Renal pelvis (tissue), 12 donors: ENCODE measurements around the gene AKAP6. TPM values are rescaled to one million over a fixed set of nuclear protein-coding genes. Genes with fewer than 3 reads are reported as not detected.

Experiments used
- DNase-seq: peaks from one replicate; pipeline ENCODE4 v3.0.0-alpha.2; 2013
- long read RNA-seq, 16 experiments: transcript quantifications; one replicate each; lab custom pipeline, GENCODE V29; 2026
- polyA plus RNA-seq, 3 donors: library from polyadenylated mRNA; unstranded; fragments of 120-200 nt; gene quantifications; one replicate each; pipeline ENCODE4 v1.2.1, GENCODE V29; 2013; ENCODE audit not compliant: insufficient read length in 3 of 3

The AKAP6 gene
- 1 to 10 TPM; 2.2 to 4.6 (median 2.5) TPM for polyA plus RNA-seq
- long read RNA-seq, donor 1: 0 reads
- long read RNA-seq, donor 2: 0 reads
- long read RNA-seq, donor 3: 0 reads
- long read RNA-seq, donor 4: 0 reads
- long read RNA-seq, donor 5: 0 reads
- long read RNA-seq, donor 6: 0 reads
- long read RNA-seq, donor 7: 0 reads
- long read RNA-seq, donor 8: 0 reads
- long read RNA-seq, donor 9: 0 reads
- long read RNA-seq, donor 10: 0 reads
- long read RNA-seq, donor 11: 0 reads
- long read RNA-seq, donor 12: 0 reads
- long read RNA-seq, donor 13: 0 reads
- long read RNA-seq, donor 14: 0 reads
- long read RNA-seq, donor 15: 0 reads
- long read RNA-seq, donor 16: 0 reads

- DNase-seq: no peak
These were observed at the start of gene AKAP6 for GRCh38 chr14:32329146-32329545. AKAP6 (plus strand) TSS chr14:32329298; CDS start chr14:32433494, 104,196 bp downstream.

GRCh38 chr14:32286602-32287001 is 42.5 kb upstream of the AKAP6 start:
- no peak for DNase-seq

DNA sequence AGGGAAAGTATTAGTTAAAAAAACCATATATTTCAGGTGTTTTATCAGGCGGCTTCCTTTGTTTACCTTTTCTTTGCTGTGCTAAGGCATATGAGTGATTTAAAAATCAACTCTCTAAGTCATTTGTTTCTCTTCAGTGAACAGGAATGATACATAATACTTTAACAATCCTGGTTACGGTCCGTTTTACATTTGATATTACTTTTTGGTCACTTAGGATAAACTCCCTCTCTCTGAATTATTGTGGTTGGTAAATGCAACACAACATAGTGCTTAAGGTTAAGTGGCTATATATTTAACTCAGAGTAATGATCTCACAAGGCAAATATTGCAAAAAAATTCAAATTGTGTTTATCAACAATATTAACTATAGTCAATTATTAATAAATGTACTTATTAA is 32.7 kb upstream of the AKAP6 start:
- no peak for DNase-seq

- DNase-seq: no peak
These were observed 30.8 kb upstream of the AKAP6 start for GRCh38 chr14:32298346-32298745.

DNA sequence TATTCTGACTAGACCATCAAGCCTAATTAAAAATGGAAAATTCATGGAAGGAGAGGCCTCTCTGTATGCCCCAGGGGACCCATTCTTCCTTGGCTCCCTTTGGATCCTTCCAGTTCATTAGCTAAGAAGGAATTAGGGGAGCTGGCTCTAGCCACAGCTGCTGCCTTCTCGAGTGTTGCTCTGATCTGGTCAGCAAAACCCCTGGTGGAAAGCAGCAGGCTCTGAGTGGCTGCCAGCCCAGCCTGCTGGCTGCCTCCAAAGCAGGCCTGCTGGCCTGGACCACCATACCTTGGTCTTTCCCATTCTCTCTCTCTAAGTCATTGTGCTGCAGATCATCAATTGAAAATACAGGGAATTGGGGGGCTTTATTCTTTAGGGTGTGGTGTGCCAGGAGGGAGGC is 29.0 kb upstream of the AKAP6 start:
- no peak for DNase-seq

- no peak for DNase-seq
These were observed 25.2 kb upstream of the AKAP6 start for GRCh38 chr14:32303865-32304264.

DNA sequence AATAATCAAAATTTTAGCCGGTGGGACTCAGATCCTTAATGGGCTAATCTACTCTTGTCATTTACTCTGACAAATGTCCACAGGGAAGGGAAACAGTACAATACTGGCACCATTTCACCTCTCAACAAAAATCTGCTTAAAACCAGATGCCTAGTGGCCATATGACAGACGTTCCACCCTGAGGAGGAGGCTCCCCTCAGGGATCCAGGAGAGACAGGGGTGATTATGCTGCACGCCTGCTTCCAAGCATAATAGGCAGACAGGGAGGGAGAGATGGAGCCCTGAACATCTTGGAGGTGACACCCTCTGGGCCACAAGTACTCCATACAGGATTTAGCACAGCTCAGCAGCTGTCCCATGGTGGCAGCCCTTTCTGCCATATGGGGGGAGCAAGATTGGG is 24.8 kb upstream of the AKAP6 start:
- no peak for DNase-seq

- DNase-seq: no peak
These were observed 22.5 kb upstream of the AKAP6 start for GRCh38 chr14:32306549-32306948.

DNA sequence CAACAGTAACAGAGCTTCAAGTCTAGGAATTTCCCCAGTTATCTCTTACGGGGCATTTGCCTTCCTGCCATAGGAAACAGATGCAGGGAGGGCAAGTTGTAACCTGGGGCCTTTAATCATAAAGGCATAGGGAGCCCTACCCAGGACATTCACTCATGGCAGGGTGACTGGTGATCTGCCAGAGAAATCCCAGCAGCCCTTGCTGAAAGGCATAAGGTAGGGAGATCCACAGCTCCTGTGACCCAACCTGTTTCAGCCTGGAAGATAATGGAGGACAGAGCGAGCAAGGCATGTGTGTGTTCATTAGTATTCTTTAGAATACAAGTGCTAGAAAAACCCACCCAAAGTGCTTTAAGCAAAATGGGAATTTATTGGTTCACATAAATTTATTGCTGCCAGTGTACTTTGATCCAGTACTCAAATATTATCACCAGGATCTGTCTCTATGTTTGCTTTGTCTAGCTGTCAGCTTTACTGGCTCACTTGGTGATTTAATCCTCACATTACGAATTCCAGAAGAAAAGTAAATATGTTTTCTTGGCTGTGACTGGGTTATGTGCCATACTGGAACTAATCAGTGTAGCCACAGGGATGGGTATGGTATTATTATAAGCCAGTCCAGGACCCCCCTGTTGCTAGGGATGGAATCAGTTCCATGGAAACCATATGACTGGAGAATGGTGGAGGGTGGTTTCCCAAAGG is 21.1 kb upstream of the AKAP6 start:
- no peak for DNase-seq

DNA sequence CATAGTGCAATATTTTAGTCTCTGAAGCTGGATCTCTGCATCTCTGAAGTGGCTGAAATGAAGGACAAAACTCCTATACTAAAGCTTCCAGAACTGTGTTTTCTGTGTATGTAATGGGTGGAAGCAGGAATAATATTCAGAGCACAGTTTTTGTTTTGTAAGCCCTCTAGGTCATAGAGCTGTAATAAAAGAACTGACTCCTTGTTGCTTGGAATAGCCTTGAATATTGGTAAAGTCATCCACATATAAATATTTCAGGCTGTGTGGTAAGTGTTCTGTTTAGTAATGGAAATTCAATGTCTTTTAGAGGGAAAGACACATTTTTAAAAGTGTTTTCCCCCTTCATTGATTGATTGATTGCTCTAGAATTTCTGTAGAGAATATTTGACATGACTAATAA is 18.2 kb upstream of the AKAP6 start:
- no peak for DNase-seq

GRCh38 chr14:32311294-32312009 is 17.6 kb upstream of the AKAP6 start:
- no peak for DNase-seq

DNA sequence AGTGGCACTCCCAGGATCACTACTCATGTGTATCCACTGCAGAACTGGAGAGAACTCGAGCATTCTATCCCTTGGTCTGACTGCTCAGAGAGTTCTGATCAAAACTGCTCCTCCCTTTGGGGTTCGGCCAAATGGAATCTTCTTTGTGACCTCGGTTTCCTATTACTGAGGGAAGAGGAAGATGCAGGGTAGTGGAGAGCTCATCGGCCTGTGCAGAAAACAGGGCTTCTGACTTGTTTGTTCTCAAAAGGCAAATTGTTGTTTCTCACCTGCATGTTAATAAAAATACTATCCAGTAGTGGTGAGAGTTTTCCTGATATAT is 17.1 kb upstream of the AKAP6 start:
- DNase-seq: no peak

DNA sequence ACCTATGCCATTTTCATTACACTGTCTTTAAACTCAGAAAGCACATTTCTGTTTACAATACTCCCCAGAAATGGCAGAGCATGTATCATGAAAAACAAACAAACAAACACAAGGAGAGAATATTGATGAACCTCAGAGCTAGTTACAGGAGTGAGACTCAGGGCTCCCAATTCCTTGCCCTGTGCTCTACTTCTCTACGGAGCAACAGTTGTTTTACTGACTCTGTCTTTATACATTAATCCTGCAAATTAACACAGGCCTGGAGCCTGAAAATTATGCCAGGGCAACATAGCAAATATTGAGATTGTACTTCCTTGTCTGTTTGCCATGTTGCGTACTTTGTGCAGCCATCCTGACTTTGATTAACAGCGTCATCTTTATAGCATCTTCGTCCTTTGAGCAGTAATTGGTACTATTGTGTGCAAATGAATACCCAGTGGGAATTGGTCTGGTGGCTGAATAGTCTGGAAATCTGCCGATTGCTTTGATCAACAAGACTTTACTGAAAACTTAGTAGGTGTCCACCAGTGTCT is 15.2 kb upstream of the AKAP6 start:
- DNase-seq: no peak

DNA sequence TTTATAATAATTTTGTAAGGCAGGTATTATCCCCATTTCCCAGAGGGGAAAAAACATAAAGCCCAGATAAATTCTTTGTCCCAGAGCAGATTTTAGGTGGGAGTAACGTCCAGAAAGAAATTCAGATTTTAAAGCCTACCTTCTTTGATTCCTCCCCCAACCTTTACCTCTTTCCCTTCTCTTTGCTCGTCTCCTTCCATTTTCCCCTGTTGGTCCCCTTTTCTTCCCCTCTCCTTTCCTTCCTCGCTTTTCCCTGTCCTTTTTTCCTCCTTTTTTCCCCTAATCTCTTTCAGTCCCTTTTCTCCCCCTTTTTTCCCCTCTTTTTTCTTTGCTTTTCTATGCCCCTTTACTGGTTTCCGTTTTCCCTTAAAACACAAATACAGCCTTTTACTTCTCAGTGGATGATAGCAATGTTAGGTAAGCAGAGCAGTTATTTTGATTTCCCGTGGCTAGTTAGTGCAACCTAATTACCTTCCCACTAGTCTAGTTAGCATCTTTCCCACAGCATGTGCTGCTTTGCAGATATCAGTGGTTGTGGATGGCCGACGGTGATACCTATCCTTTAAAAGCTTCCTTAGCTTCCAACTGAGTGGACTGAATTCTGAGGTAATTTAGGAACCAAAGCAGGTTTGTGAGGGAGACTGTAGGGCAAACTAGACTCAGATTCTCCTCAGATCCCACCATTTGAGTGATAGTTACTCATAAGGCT is 10.9 kb upstream of the AKAP6 start:
- no peak for DNase-seq

GRCh38 chr14:32319368-32320049 is 9.6 kb upstream of the AKAP6 start:
- DNase-seq: no peak

DNA sequence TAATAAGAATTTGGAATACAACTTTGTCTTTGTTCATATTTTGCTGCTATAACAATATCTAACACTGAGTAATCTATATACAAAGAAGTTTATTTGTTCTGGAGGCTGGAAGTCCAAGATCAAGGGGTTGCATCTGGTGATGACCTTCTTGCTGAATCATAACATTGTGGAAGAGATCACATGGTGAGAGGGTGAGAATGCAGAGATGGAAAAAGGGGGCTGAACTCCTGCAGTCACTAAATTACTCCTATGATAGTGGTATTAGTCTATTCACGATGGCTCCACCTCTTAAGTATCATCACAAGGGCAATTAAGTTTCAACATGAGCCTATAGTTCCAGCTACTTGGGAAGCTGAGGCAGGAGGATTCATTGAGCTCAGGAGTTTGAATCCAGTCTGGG is 4.5 kb upstream of the AKAP6 start:
- DNase-seq: no peak

GRCh38 chr14:32327255-32327961 is 1.7 kb upstream of the AKAP6 start:
- no peak for DNase-seq

- DNase-seq: no peak
These were observed 690 bp downstream of the AKAP6 start for GRCh38 chr14:32329690-32330285.

DNA sequence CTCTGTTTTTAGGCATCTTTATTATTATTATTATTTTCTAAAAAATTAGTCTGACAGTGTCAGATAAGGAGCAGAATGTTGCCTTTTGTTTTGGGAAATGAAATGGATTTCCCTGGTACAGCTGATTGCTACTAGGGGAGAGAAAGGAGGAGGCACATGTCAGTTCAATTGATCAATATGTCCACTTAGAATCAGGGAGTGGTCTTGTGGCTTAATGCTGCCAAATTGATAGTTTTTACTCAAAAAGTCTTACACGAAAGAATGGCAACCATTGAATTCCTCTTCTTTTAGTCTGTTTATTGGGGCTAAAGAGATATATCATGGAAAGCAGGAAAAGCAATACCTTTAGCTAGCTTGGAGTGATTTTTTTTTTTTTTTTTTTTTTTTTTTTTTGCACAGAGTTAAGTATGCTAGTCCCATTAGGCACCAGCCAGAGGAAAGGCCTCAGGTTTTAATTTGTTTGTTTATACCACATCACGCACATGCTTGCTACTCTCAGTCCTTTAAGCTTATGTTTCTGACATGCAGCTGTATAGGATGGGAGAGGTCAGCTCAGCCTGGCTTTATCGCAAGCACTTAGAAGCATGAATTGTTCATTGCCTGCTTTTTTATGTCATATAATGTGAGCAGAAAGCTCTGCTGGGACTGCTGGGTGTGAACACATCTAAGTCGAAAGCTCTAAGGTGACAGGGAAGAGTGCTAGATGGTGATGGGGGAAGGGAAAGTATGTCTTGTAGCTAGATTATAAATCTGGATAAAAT is 1.4 kb downstream of the AKAP6 start:
- no peak for DNase-seq

GRCh38 chr14:32331206-32331605 is 2.1 kb downstream of the AKAP6 start:
- DNase-seq: no peak
